Smooth muscle cell (in vitro differentiated cells): Measurements from ENCODE around the gene GNE. TPM values are rescaled to one million over a fixed set of nuclear protein-coding genes. Genes with fewer than 3 reads are reported as not detected.

Source experiments
- DNase-seq: peaks from one replicate; lab custom pipeline; 2025; ENCODE audit not compliant: unreplicated experiment; lab: John Stamatoyannopoulos, UW
- H2AFZ ChIP-seq: fragments of 200-600 bp; sonication (generic); 2 replicates; pipeline ENCODE4 v1.6.0; 2016; ENCODE audit warnings: antibody characterized with exemption, low read depth, mild to moderate bottlenecking
- H3F3A ChIP-seq: fragments of 200-600 bp; sonication (generic); 2 replicates; pipeline ENCODE4 v1.6.0; 2017; ENCODE audit warnings: antibody characterized with exemption, low read depth
- H3K27ac ChIP-seq: fragments of 200-600 bp; sonication (generic); 2 replicates; pipeline ENCODE4 v1.5.1; 2016; ENCODE audit warnings: low read depth, mild to moderate bottlenecking
- H3K27me3 ChIP-seq: fragments of 200-600 bp; sonication (generic); 2 replicates; pipeline ENCODE4 v1.6.1; 2016; ENCODE audit warnings: low read depth, mild to moderate bottlenecking
- H3K36me3 ChIP-seq: fragments of 200-600 bp; sonication (generic); 2 replicates; pipeline ENCODE4 v1.5.1; 2016; ENCODE audit warnings: low read depth
- H3K4me1 ChIP-seq: fragments of 200-600 bp; sonication (generic); 2 replicates; pipeline ENCODE4 v1.5.1; 2016; ENCODE audit warnings: low read depth
- H3K4me2 ChIP-seq: fragments of 200-600 bp; sonication (generic); 2 replicates; pipeline ENCODE4 v1.6.0; 2016; ENCODE audit warnings: mild to moderate bottlenecking
- H3K4me3 ChIP-seq: fragments of 200-600 bp; sonication (generic); 2 replicates; pipeline ENCODE4 v1.5.1; 2016; ENCODE audit warnings: mild to moderate bottlenecking
- H3K79me2 ChIP-seq: fragments of 200-600 bp; sonication (generic); 2 replicates; pipeline ENCODE4 v1.6.0; 2016; ENCODE audit warnings: low read depth, mild to moderate bottlenecking
- H3K9ac ChIP-seq: fragments of 200-600 bp; sonication (generic); 2 replicates; pipeline ENCODE4 v1.6.0; 2016; ENCODE audit warnings: low read depth
- H3K9me3 ChIP-seq: fragments of 200-600 bp; sonication (generic); replicated peaks from 2 replicates; pipeline ENCODE4 v1.5.1; 2016; ENCODE audit warnings: low read depth
- H4K20me1 ChIP-seq: fragments of 200-600 bp; sonication (generic); 2 replicates; pipeline ENCODE4 v1.6.0; 2016; ENCODE audit warnings: low read depth
- WGBS: methylation state at CpG from one replicate; pipeline ENCODE4 v1.1.7; 2016; ENCODE audit warnings: low lambda C conversion rate; 5-methylcytosine and 5-hydroxymethylcytosine counted together
- polyA plus RNA-seq: library from polyadenylated mRNA; unstranded; fragments of >200 nt; fragmentation: Nextera tagmentation; extraction: Ambion mirVana; gene quantifications from 2 replicates; pipeline ENCODE4 v1.2.1, GENCODE V29; 2016
- total RNA-seq: library from RNA; depleted of rRNA; stranded (reverse); fragments of >200 nt; gene quantifications from 2 replicates; pipeline ENCODE4 v1.2.3, GENCODE V29; 2014
- TF ChIP-seq, protein P1 (sequence below): fragments of 200-600 bp; sonication (generic); IDR thresholded peaks from 2 replicates; pipeline ENCODE4 v1.5.1; 2017; ENCODE audit warnings: borderline replicate concordance, mild to moderate bottlenecking, antibody characterized with exemption; ENCODE audit not compliant: insufficient read depth, poor library complexity, severe bottlenecking

The GNE gene
- total and polyA plus RNA-seq, 2 experiments from 2014 or later = 7.0 to 20.8 TPM

GRCh38 chr9:36218011-36218410 lies 40.2 kb downstream of the GNE start:
- Histone ChIP-seq H4K20me1 (peaks cover 47% of the 10 kb centered on the region), H3K4me1 (peaks cover 7% of the 10 kb centered on the region), H3K27me3 (no peaks in the 10 kb centered on the region), H3K9ac (no peak overlapping the region), H3F3A (peaks cover 34% of the 10 kb centered on the region), H3K4me2 (no peak overlapping the region), H2AFZ (no peak overlapping the region), H3K4me3 (no peak overlapping the region), H3K9me3 (no peaks in the 10 kb centered on the region), H3K79me2 (peaks cover 5% of the 10 kb centered on the region), H3K36me3 (peaks cover 11% of the 10 kb centered on the region), H3K27ac (no peak overlapping the region)
- 93% methylated on average over 5 of the region's 5 CpGs for WGBS
- TF ChIP-seq, protein P1, sequence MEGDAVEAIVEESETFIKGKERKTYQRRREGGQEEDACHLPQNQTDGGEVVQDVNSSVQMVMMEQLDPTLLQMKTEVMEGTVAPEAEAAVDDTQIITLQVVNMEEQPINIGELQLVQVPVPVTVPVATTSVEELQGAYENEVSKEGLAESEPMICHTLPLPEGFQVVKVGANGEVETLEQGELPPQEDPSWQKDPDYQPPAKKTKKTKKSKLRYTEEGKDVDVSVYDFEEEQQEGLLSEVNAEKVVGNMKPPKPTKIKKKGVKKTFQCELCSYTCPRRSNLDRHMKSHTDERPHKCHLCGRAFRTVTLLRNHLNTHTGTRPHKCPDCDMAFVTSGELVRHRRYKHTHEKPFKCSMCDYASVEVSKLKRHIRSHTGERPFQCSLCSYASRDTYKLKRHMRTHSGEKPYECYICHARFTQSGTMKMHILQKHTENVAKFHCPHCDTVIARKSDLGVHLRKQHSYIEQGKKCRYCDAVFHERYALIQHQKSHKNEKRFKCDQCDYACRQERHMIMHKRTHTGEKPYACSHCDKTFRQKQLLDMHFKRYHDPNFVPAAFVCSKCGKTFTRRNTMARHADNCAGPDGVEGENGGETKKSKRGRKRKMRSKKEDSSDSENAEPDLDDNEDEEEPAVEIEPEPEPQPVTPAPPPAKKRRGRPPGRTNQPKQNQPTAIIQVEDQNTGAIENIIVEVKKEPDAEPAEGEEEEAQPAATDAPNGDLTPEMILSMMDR = no peak
- DNase-seq = no peak

DNA sequence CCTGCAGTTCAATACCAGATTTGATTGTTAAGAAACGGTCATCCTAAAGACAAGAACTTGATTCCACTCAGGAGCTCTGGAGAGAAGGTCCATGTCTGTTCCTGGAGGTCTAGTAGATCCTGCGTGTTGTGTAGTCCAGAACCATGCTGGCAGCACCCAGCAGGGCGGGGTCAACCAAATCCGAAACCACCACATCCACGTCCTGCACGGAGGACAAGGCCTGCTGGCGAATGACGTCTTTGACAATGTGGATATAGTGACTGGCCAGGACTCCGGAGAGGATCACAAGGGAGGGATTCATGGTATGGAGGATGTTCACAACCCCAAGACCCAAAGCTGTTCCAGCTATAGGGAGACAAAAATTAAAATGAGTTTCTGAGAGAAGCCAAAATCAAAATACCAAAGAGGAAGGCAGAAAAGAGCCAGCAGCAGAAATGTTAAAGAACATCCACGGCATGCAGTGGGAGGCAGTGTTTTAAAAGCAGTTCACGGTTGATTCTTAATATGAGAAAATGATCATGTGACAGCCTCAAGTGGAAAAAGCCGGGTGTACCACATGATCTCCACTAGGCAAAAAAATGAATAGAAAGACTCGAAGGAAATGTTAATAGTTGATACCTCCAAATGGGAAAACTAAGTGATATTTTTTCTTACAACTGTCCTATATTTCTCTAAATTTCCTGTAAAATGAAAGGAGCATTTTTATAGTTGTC lies 40.8 kb downstream of the GNE start:
- Histone ChIP-seq H3K36me3 (peaks cover 5% of the 10 kb centered on the region), H3K9me3 (no peaks in the 10 kb centered on the region), H3K79me2 (peaks cover 5% of the 10 kb centered on the region), H2AFZ (no peak overlapping the region), H3K9ac (no peak overlapping the region), H3K27ac (no peak overlapping the region), H4K20me1 (peaks cover 53% of the 10 kb centered on the region), H3F3A (peaks cover 39% of the 10 kb centered on the region), H3K4me3 (no peak overlapping the region), H3K27me3 (no peaks in the 10 kb centered on the region), H3K4me2 (no peak overlapping the region), H3K4me1 (peaks cover 7% of the 10 kb centered on the region)
- no peak for DNase-seq
- 95% methylated on average over 13 of the region's 13 CpGs for WGBS
- TF ChIP-seq, protein P1 = no peak

- H3K27ac ChIP-seq = peak overlapping the region; percentile 74
- no peaks in the 10 kb centered on the region for H3K27me3 ChIP-seq
- no peaks in the 10 kb centered on the region for H3K9me3 ChIP-seq
- peaks cover 41% of the 10 kb centered on the region for H3F3A ChIP-seq
- H4K20me1 ChIP-seq = peaks cover 69% of the 10 kb centered on the region
- H3K79me2 ChIP-seq = peaks cover 19% of the 10 kb centered on the region
- DNase-seq = no peak
- no peak overlapping the region for H3K4me3 ChIP-seq
- peaks cover 3% of the 10 kb centered on the region for H3K36me3 ChIP-seq
- peaks cover 7% of the 10 kb centered on the region for H3K4me1 ChIP-seq
- H3K9ac ChIP-seq = no peak overlapping the region
- H3K4me2 ChIP-seq = peak overlapping the region; percentile 14
- TF ChIP-seq, protein P1 = no peak
- no peak overlapping the region for H2AFZ ChIP-seq
Measured at GRCh38 chr9:36214571-36214970, 43.7 kb downstream of the GNE start.

- H3K27ac ChIP-seq = peak overlapping the region; percentile 74
Measured at GRCh38 chr9:36213989-36214388, 44.3 kb downstream of the GNE start.

More at GRCh38 chr9:36213989-36214388, 44.3 kb downstream of the GNE start:
- H3F3A ChIP-seq = peaks cover 47% of the 10 kb centered on the region
- peaks cover 75% of the 10 kb centered on the region for H4K20me1 ChIP-seq
- no peaks in the 10 kb centered on the region for H3K9me3 ChIP-seq
- no peaks in the 10 kb centered on the region for H3K27me3 ChIP-seq
- no peak for DNase-seq
- H3K4me2 ChIP-seq = peak overlapping the region; percentile 7
- TF ChIP-seq, protein P1 = no peak
- H3K4me1 ChIP-seq = peaks cover 7% of the 10 kb centered on the region
- peaks cover 25% of the 10 kb centered on the region for H3K79me2 ChIP-seq
- WGBS = 58% methylated on average over 4 of the region's 4 CpGs
- H2AFZ ChIP-seq = no peak overlapping the region
- no peak overlapping the region for H3K9ac ChIP-seq
- no peak overlapping the region for H3K4me3 ChIP-seq
- peaks cover 3% of the 10 kb centered on the region for H3K36me3 ChIP-seq
